NB4 (cell line): Measurements from ENCODE around the gene CDK14.

Experiments
- DNase-seq: peaks from one replicate; pipeline ENCODE4 v3.0.0; 2010; ENCODE audit warnings: low read depth
- H3K4me3 ChIP-seq: one replicate; pipeline ENCODE4 v1.5.1; 2011; ENCODE audit warnings: mild to moderate bottlenecking, low read depth, low read length, moderate library complexity
- MYC ChIP-seq: IDR thresholded peaks from 2 replicates; pipeline ENCODE4 v1.6.1; 2011; ENCODE audit warnings: low read depth, low read length
- POLR2A ChIP-seq: IDR thresholded peaks from 2 replicates; pipeline ENCODE4 v1.6.1; 2011; ENCODE audit warnings: mild to moderate bottlenecking; ENCODE audit not compliant: insufficient read length; ENCODE audit errors: extremely low read depth
- TF ChIP-seq, protein P1 (sequence below): IDR thresholded peaks from 2 replicates; pipeline ENCODE4 v1.6.1; 2011; ENCODE audit warnings: low read depth, low read length
- TF ChIP-seq, protein P2 (sequence below): IDR thresholded peaks from one replicate; pipeline ENCODE4 v1.5.1; 2012; ENCODE audit warnings: low read depth, low read length

CDK14 gene

DNA sequence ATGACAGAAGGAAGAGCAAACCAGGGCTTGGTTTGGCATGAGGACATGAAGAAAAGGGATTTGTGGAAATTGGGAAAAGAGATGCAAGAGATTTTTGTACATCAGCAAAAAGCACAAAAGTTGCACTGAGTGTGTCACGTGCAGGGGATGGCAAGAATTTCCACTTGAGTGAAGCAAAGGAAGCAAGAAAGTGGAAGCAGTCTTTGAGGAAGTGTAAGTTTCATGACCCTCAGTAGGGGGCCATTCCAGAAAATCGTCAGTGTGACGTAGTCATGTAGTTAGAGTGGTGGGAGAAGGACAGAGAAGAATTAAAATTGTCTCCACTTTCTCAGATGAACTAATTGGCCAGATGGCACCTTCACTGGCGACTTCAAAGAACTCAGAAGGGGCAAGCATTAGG lies 544.9 kb downstream of the CDK14 start:
- DNase-seq = peak; percentile 47
- TF ChIP-seq MYC (no peak), POLR2A (no peak)
- TF ChIP-seq, protein P1, sequence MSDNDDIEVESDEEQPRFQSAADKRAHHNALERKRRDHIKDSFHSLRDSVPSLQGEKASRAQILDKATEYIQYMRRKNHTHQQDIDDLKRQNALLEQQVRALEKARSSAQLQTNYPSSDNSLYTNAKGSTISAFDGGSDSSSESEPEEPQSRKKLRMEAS = no peak
- TF ChIP-seq, protein P2, sequence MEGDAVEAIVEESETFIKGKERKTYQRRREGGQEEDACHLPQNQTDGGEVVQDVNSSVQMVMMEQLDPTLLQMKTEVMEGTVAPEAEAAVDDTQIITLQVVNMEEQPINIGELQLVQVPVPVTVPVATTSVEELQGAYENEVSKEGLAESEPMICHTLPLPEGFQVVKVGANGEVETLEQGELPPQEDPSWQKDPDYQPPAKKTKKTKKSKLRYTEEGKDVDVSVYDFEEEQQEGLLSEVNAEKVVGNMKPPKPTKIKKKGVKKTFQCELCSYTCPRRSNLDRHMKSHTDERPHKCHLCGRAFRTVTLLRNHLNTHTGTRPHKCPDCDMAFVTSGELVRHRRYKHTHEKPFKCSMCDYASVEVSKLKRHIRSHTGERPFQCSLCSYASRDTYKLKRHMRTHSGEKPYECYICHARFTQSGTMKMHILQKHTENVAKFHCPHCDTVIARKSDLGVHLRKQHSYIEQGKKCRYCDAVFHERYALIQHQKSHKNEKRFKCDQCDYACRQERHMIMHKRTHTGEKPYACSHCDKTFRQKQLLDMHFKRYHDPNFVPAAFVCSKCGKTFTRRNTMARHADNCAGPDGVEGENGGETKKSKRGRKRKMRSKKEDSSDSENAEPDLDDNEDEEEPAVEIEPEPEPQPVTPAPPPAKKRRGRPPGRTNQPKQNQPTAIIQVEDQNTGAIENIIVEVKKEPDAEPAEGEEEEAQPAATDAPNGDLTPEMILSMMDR = no peak
- no peak overlapping the region for H3K4me3 ChIP-seq

DNA sequence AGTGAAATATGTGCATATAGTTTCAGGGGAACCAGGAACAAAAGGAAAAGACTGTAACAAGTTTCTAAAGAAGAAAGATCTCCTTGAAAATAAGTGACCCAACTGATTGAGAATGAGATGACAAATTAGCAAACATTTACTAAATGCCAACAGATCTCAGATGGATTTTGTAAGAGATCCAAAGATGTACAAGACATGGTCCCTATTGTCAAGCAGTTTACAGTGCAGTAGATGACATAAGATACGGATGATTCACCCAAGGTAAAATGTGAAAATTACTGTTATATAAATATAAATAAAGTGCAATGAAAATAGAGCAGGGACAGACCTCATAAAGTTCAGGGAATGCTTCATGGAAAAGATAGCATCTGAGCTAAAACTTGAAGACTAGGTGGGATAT lies 546.6 kb downstream of the CDK14 start:
- H3K4me3 ChIP-seq = no peak overlapping the region
- TF ChIP-seq, protein P2 = no peak
- TF ChIP-seq MYC (no peak), POLR2A (no peak)
- TF ChIP-seq, protein P1 = no peak
- no peak for DNase-seq

DNA sequence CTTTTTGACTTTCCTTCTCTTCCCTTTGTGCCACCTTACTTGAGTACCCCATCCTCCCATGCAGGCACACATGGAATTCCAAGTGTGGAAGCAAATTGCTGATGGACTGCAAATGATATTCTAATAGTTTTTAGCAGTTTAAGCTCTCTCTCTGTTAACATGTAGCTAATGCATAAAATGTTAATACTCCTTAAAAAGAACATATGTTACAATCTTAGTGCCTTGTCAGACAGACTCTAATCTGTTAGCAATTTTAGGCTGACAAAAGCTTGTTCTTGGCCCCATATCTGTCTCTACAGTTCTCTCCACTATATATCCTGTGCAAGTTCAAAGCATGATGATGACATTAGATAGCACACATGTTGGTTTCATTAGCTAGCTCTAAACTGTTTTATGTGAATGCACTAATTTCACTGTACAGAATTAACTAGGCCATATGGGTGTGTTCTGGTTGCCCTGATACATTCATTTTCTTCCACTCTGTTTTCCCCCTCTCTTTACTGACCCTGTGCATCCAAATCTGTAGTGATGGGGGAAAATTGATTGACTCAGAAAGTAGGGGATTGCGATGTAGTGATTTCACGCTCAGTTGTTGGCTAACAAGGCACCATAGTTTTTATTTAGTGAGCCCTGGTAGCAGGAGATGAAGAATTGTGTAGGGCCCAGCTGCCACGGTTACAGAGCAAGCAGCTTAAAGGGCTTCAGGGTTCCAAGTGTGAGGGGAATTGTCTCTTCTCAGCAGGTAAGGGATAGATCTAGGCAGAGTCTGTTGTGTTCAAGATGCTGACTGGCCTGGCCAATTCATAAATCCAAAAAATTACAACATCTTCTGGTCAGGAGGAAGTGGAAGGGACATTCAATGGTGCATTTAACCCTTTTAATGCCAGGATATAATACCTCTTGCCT lies 553.5 kb downstream of the CDK14 start:
- TF ChIP-seq, protein P1 = no peak
- TF ChIP-seq, protein P2 = no peak
- TF ChIP-seq MYC (no peak), POLR2A (no peak)
- no peak overlapping the region for H3K4me3 ChIP-seq
- no peak for DNase-seq

DNA sequence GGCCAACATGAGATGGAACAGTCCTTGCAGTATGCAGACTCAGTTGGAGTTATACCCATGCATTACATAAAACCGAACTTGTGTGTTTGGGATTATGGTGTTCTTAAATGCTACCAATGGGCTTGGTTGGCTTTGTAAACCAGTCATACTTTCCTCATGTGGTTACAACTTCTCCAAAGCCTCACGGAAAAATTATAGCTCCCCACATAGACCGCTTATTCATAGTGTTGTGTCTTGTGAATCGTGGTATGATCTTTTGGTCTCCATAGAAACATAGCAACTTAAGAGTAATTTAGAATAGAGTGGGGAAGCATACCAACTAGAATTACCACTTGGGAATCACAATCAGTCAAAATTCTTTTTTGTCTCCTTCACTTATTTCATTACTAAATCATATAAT lies 555.8 kb downstream of the CDK14 start:
- TF ChIP-seq, protein P1 = no peak
- no peak for TF ChIP-seq MYC
- no peak overlapping the region for H3K4me3 ChIP-seq
- DNase-seq = no peak

DNA sequence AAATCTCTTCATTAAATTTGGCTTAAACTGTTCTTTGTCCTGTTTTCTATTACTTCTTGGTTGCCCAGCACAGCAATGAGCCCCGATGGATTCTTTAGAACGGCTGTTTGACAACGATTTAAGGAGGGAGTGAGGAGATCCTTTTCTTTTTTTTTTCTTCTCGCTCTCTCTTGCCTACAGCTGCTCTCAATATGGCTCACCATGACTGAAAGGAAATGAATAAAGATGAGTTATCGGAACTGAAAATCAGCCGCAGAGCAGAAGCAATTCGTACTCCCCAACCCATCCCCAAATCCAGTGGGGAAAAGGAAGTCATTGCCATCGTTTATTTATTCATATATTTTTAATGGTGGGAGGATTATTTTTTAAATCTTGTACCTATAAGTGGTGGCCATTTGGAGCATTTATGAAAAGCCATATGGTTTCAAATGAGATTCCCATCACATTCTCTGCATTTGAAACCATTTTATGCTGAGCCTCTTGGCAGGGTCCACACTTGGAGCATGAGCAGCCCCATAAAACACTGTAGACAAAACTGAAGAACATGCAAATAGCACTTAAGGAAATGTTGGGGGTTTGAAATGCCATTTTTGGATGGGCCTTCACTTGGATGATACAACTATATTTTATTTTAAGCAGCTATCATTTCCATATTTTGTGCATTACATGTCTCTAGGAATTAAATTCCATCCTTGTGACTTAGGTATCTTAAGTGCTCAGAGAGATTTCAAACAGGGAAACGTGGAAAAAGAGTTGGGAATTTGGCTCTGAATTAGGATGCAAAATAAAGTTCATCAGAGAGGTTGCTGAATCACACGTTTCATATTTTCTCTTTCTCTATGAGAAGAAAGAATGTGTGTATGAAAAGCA lies 560.4 kb downstream of the CDK14 start:
- no peak for DNase-seq
- no peak overlapping the region for H3K4me3 ChIP-seq
- TF ChIP-seq MYC (no peak), POLR2A (no peak)
- TF ChIP-seq, protein P2 = no peak
- TF ChIP-seq, protein P1 = no peak
